ENCODE data around the gene GNA14. TPM values are rescaled to one million over a fixed set of nuclear protein-coding genes. Genes with fewer than 3 reads are reported as not detected.

The GNA14 gene
- total RNA-seq, 1 experiment from 2014 or later, result 0.25 TPM

DNA sequence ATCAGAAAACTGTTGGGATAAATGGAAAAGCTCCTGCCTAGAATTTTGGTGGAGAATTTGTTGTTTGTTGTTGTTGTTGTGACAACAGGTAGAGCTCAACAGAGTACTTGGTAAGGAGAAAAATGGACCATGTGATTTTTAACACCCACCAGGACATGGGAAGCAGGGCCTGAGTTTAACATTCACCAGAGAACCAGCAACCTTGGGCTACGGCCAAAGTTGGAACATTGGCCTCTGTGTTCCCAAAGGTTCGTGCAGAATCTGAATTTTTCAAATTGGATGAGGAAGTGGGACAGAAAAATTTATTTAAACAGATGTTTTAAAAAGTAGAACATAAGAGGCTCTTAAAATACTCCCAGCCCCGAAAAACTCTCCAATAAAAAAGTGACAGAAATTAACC is 127.0 kb downstream of the GNA14 start (continued):
- TF ChIP-seq SP1 (IDR thresholded peaks at IDR 0.05; ENCODE audit: low read depth), result no peak
- TF ChIP-seq TCF7L2 (IDR thresholded peaks at IDR 0.05; ENCODE audit: borderline replicate concordance, extremely low read depth, insufficient read depth, insufficient read length), result no peak

DNA sequence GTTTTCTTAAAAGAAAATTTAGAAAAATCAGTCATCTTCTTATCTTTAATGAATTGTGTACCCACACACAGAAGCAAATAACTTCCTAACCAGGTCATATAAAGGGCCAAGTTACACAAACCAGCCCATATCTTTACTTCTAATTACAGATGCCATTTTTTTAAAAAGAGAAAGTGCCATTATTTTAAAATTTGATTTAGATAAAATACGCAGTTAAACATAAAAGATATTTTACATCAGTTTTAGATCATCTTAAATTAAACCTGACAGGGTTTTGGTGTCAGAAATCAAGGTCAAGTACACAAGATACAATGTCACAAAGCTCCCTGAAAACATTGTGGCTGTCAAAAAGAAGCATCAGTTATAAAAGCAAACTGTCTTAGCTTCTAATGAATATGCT is 129.4 kb downstream of the GNA14 start:
- Histone ChIP-seq H3K9me3 (ENCODE audit: control insufficient read depth in 1 of 2, insufficient read depth in 1 of 2, low read depth in 1 of 2, low read length in 2 of 2) (no peaks in the 10 kb centered on the region), H3K36me3 (ENCODE audit: control insufficient read depth in 1 of 2, insufficient read depth in 2 of 2, low read length in 2 of 2) (no peaks in the 10 kb centered on the region), H3K79me2 (ENCODE audit: insufficient read depth, low read length) (no peaks in the 10 kb centered on the region), H3K27me3 (ENCODE audit: insufficient read depth, low read length) (no peaks in the 10 kb centered on the region), H3K4me1 (ENCODE audit: control insufficient read depth in 1 of 2, insufficient read depth in 2 of 2, low read length in 2 of 2) (no peaks in the 10 kb centered on the region), H3K9me2 (ENCODE audit: insufficient read depth) (no peaks in the 10 kb centered on the region), H3K27ac (ENCODE audit: low read depth, low read length) (no peak overlapping the region), H3K4me3 (replicated peaks in 1 of 2; ENCODE audit: low read depth in 1 of 2, low read length in 2 of 2) (no peak overlapping the region), H4K20me1 (ENCODE audit: insufficient read depth) (no peaks in the 10 kb centered on the region), H3K9ac (ENCODE audit: low read length) (no peak overlapping the region), H3K4me2 (ENCODE audit: low read length) (no peak overlapping the region), H2AFZ (ENCODE audit: low read depth, low read length, poor library complexity, severe bottlenecking) (no peak overlapping the region)
- ChIA-PET POLR2A (no interaction called here), CTCF (no interaction called here), RAD21 (ENCODE audit: low non-redundant PET in 1 of 2, low total read pairs in 2 of 2, uncharacterized antibody in 2 of 2, unreplicated experiment in 2 of 2) (no interaction called here)
- TF ChIP-seq, protein P1, sequence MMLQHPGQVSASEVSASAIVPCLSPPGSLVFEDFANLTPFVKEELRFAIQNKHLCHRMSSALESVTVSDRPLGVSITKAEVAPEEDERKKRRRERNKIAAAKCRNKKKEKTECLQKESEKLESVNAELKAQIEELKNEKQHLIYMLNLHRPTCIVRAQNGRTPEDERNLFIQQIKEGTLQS (IDR thresholded peaks at IDR 0.05), result no peak
- TF ChIP-seq EGR1 (IDR thresholded peaks at IDR 0.05; ENCODE audit: low read depth) (no peak), SRF (IDR thresholded peaks at IDR 0.05; ENCODE audit: low read depth) (no peak), ZFX (IDR thresholded peaks at IDR 0.05) (no peak)
- TF ChIP-seq, protein P2, sequence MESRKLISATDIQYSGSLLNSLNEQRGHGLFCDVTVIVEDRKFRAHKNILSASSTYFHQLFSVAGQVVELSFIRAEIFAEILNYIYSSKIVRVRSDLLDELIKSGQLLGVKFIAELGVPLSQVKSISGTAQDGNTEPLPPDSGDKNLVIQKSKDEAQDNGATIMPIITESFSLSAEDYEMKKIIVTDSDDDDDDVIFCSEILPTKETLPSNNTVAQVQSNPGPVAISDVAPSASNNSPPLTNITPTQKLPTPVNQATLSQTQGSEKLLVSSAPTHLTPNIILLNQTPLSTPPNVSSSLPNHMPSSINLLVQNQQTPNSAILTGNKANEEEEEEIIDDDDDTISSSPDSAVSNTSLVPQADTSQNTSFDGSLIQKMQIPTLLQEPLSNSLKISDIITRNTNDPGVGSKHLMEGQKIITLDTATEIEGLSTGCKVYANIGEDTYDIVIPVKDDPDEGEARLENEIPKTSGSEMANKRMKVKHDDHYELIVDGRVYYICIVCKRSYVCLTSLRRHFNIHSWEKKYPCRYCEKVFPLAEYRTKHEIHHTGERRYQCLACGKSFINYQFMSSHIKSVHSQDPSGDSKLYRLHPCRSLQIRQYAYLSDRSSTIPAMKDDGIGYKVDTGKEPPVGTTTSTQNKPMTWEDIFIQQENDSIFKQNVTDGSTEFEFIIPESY (IDR thresholded peaks at IDR 0.05; ENCODE audit: extremely low read depth, insufficient replicate concordance, low read length), result no peak
- intact Hi-C loops (cut with micrococcal nuclease), result no loop called here
- no peak for DNase-seq (ENCODE audit: low read depth, low spot score)
- no peak for ATAC-seq
- BruUV-seq (replicated peaks), result no TSS peak
